ENCODE data around the gene NECTIN2.

NECTIN2 gene

GRCh38 chr19:44845612-44846454 lies at the start of gene NECTIN2:
TSS of gene NECTIN2 (plus strand) at chr19:44846297. CDS start at chr19:44846526, 229 bp downstream.
- peak within 1 kb of the TSS; percentile 69 to 85 for H3K4me3 ChIP-seq (replicated peaks in 1 of 2; ENCODE audit: low read depth in 2 of 2, low read length in 2 of 2)
- TF ChIP-seq CTCF (IDR thresholded peaks at IDR 0.05; ENCODE audit: low read depth, low read length): peak; percentile 79

GRCh38 chr19:44796701-44797115 lies 49.4 kb upstream of the NECTIN2 start:
- H3K4me3 ChIP-seq (replicated peaks in 1 of 2; ENCODE audit: low read depth in 2 of 2, low read length in 2 of 2): no peak overlapping the region
- no peak for TF ChIP-seq CTCF (IDR thresholded peaks at IDR 0.05; ENCODE audit: low read depth, low read length)
- peak in 1 of 2 donors; percentile 39 for DNase-seq (ENCODE audit: low read depth in 2 of 2)

More at GRCh38 chr19:44845612-44846454, at the start of gene NECTIN2:
- peak; percentile 99 for DNase-seq (ENCODE audit: low read depth in 2 of 2)

- DNase-seq (ENCODE audit: low read depth in 2 of 2): no peak
- H3K4me3 ChIP-seq (replicated peaks in 1 of 2; ENCODE audit: low read depth in 2 of 2, low read length in 2 of 2): no peak overlapping the region
- TF ChIP-seq CTCF (IDR thresholded peaks at IDR 0.05; ENCODE audit: low read depth, low read length): no peak
These were observed 46.3 kb upstream of the NECTIN2 start for GRCh38 chr19:44799627-44800346.

GRCh38 chr19:44800461-44800860 lies 45.6 kb upstream of the NECTIN2 start:
- TF ChIP-seq CTCF (IDR thresholded peaks at IDR 0.05; ENCODE audit: low read depth, low read length): peak; percentile 99
- DNase-seq (ENCODE audit: low read depth in 2 of 2): peak; percentile 75 to 81
- no peak overlapping the region for H3K4me3 ChIP-seq (replicated peaks in 1 of 2; ENCODE audit: low read depth in 2 of 2, low read length in 2 of 2)

GRCh38 chr19:44803442-44804428 lies 42.4 kb upstream of the NECTIN2 start:
- DNase-seq (ENCODE audit: low read depth in 2 of 2): no peak
- no peak overlapping the region for H3K4me3 ChIP-seq (replicated peaks in 1 of 2; ENCODE audit: low read depth in 2 of 2, low read length in 2 of 2)
- TF ChIP-seq CTCF (IDR thresholded peaks at IDR 0.05; ENCODE audit: low read depth, low read length): no peak

- TF ChIP-seq CTCF (IDR thresholded peaks at IDR 0.05; ENCODE audit: low read depth, low read length): no peak
- no peak for DNase-seq (ENCODE audit: low read depth in 2 of 2)
- no peak overlapping the region for H3K4me3 ChIP-seq (replicated peaks in 1 of 2; ENCODE audit: low read depth in 2 of 2, low read length in 2 of 2)
These were observed 39.8 kb upstream of the NECTIN2 start for GRCh38 chr19:44806291-44806690.

All from cardiac fibroblast (primary cell).